Measurements from ENCODE around the gene MBD5.
"Not testable (repeated sequence)": the region's sequence is repeated elsewhere in the genome, so short reads cannot be mapped to it uniquely, and the experiment has no call there.

GRCh38 chr2:148008411-148008810 is 12.5 kb upstream of the MBD5 start:
- not testable (repeated sequence) for TF ChIP-seq POLR2A (IDR thresholded peaks at IDR 0.05)
- TF ChIP-seq, protein P1, sequence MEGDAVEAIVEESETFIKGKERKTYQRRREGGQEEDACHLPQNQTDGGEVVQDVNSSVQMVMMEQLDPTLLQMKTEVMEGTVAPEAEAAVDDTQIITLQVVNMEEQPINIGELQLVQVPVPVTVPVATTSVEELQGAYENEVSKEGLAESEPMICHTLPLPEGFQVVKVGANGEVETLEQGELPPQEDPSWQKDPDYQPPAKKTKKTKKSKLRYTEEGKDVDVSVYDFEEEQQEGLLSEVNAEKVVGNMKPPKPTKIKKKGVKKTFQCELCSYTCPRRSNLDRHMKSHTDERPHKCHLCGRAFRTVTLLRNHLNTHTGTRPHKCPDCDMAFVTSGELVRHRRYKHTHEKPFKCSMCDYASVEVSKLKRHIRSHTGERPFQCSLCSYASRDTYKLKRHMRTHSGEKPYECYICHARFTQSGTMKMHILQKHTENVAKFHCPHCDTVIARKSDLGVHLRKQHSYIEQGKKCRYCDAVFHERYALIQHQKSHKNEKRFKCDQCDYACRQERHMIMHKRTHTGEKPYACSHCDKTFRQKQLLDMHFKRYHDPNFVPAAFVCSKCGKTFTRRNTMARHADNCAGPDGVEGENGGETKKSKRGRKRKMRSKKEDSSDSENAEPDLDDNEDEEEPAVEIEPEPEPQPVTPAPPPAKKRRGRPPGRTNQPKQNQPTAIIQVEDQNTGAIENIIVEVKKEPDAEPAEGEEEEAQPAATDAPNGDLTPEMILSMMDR (IDR thresholded peaks at IDR 0.05) = not testable (repeated sequence)

Measured in Peyer's patch (tissue), 4 donors.